HUES6 (cell line): ENCODE data around the gene N4BP2L2.

Experiments
- H3K27ac ChIP-seq: 2 replicates; pipeline ENCODE4 v1.7.0; 2013; ENCODE audit warnings: low read depth, mild to moderate bottlenecking, low read length, inconsistent platforms
- H3K27me3 ChIP-seq: 2 replicates; pipeline ENCODE4 v1.6.1; 2013; ENCODE audit warnings: low read length; ENCODE audit not compliant: control insufficient read depth, insufficient read depth
- H3K36me3 ChIP-seq: 2 replicates; pipeline ENCODE4 v1.6.1; 2013; ENCODE audit warnings: low read length; ENCODE audit not compliant: control insufficient read depth, insufficient read depth
- H3K4me1 ChIP-seq: 2 replicates; pipeline ENCODE4 v1.6.1; 2013; ENCODE audit warnings: low read length; ENCODE audit not compliant: control insufficient read depth, insufficient read depth
- H3K4me3 ChIP-seq: 2 replicates; pipeline ENCODE4 v1.5.1; 2013; ENCODE audit warnings: low read depth, low read length
- H3K9ac ChIP-seq: one replicate; pipeline ENCODE4 v1.6.1; 2013; ENCODE audit warnings: mild to moderate bottlenecking, low read length
- H3K9me3 ChIP-seq: 2 replicates; pipeline ENCODE4 v1.6.1; 2013; ENCODE audit warnings: low read depth, low read length; ENCODE audit not compliant: control insufficient read depth, insufficient read depth

N4BP2L2 gene

DNA sequence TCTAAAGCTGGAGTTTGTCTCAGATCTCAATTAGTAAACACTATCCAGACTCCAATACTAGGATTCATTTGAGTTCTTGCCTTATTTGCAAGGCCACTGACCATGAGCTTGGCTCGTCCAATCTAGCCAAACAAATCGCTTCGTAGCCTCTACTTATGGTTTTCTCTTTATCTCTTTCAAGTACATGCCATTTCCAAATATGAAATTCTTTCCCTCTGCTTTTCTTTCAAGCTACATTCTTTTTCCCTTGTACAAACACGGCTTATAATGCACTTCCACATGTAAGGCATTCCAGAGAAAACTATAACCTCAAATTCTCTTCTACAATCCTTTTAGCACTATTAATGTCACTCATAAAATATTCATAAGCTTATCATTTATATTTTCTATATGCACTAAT, 99.7 kb downstream of the N4BP2L2 start:
- H3K4me3 ChIP-seq, result no peak overlapping the region
- H3K27ac ChIP-seq, result no peak overlapping the region
- no peaks in the 10 kb centered on the region for H3K36me3 ChIP-seq
- no peaks in the 10 kb centered on the region for H3K9me3 ChIP-seq
- no peaks in the 10 kb centered on the region for H3K27me3 ChIP-seq
- H3K9ac ChIP-seq, result no peak overlapping the region
- H3K4me1 ChIP-seq, result no peaks in the 10 kb centered on the region

- no peaks in the 10 kb centered on the region for H3K36me3 ChIP-seq
- no peak overlapping the region for H3K4me3 ChIP-seq
- H3K4me1 ChIP-seq, result peaks cover 7% of the 10 kb centered on the region
- H3K27me3 ChIP-seq, result peaks cover 2% of the 10 kb centered on the region; the same call in 1 of the 2 replicates
- no peak overlapping the region for H3K9ac ChIP-seq
- H3K9me3 ChIP-seq, result no peaks in the 10 kb centered on the region
- no peak overlapping the region for H3K27ac ChIP-seq
Measured at GRCh38 chr13:32432856-32433255, 105.7 kb downstream of the N4BP2L2 start.

GRCh38 chr13:32431361-32431760, 107.2 kb downstream of the N4BP2L2 start:
- Histone ChIP-seq H3K9ac (no peak overlapping the region), H3K27ac (no peak overlapping the region), H3K4me3 (no peak overlapping the region), H3K27me3 (peaks cover 10% of the 10 kb centered on the region), H3K9me3 (no peaks in the 10 kb centered on the region), H3K36me3 (no peaks in the 10 kb centered on the region), H3K4me1 (peaks cover 13% of the 10 kb centered on the region)

GRCh38 chr13:32430018-32430747, 108.4 kb downstream of the N4BP2L2 start:
- Histone ChIP-seq H3K4me1 (peaks cover 14% of the 10 kb centered on the region), H3K27me3 (peaks cover 17% of the 10 kb centered on the region), H3K4me3 (no peak overlapping the region), H3K9ac (no peak overlapping the region), H3K9me3 (no peaks in the 10 kb centered on the region), H3K27ac (no peak overlapping the region), H3K36me3 (no peaks in the 10 kb centered on the region)

DNA sequence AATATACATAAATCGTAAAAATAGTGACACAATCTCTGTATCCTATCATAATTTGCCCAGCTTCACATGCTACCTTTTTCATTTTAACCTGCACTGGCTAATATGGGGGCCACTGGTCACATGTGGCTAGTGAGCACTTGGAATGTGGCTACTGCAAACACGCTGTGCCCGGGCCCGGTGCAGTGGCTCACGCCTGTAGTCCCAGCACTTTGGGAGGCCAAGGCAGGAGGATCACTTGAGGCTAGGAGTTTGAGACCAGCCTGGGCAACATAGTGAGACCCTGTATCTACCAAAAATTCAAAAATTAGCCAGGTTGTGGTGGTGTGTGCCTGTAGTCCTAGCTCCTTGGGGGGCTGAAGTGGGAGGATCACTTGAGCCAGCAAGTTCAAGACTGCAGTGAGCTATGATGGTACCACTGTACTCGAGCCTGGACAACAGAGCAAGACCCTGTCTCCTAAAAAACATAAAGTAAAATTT, 109.1 kb downstream of the N4BP2L2 start:
- H3K4me1 ChIP-seq, result peaks cover 14% of the 10 kb centered on the region
- no peaks in the 10 kb centered on the region for H3K36me3 ChIP-seq
- H3K4me3 ChIP-seq, result no peak overlapping the region
- peaks cover 17% of the 10 kb centered on the region for H3K27me3 ChIP-seq
- H3K9ac ChIP-seq, result no peak overlapping the region
- H3K27ac ChIP-seq, result no peak overlapping the region
- H3K9me3 ChIP-seq, result no peaks in the 10 kb centered on the region

GRCh38 chr13:32428581-32429432, 109.8 kb downstream of the N4BP2L2 start:
- Histone ChIP-seq H3K36me3 (no peaks in the 10 kb centered on the region), H3K9me3 (no peaks in the 10 kb centered on the region), H3K27me3 (peaks cover 17% of the 10 kb centered on the region), H3K27ac (no peak overlapping the region), H3K4me1 (peaks cover 14% of the 10 kb centered on the region), H3K9ac (no peak overlapping the region), H3K4me3 (peak overlapping the region; percentile 86)

- Histone ChIP-seq H3K9me3 (no peaks in the 10 kb centered on the region), H3K36me3 (no peaks in the 10 kb centered on the region), H3K4me1 (peaks cover 14% of the 10 kb centered on the region), H3K4me3 (peak within 1 kb of the TSS; percentile 86), H3K27me3 (peaks cover 17% of the 10 kb centered on the region), H3K27ac (no peak within 1 kb of the TSS), H3K9ac (peak within 1 kb of the TSS; percentile 37)
Measured at GRCh38 chr13:32427852-32428580, 110.6 kb downstream of the N4BP2L2 start, which contains the start of gene N4BP2L1. N4BP2L1 (minus strand) TSS chr13:32428130; CDS start chr13:32428082, 48 bp downstream.

GRCh38 chr13:32426990-32427851, 111.4 kb downstream of the N4BP2L2 start:
- peaks cover 17% of the 10 kb centered on the region for H3K27me3 ChIP-seq
- no peak overlapping the region for H3K27ac ChIP-seq
- H3K4me1 ChIP-seq, result peaks cover 14% of the 10 kb centered on the region
- peak overlapping the region; percentile 86 for H3K4me3 ChIP-seq
- no peaks in the 10 kb centered on the region for H3K9me3 ChIP-seq
- peak overlapping the region; percentile 5 for H3K9ac ChIP-seq
- H3K36me3 ChIP-seq, result no peaks in the 10 kb centered on the region

- no peaks in the 10 kb centered on the region for H3K36me3 ChIP-seq
- H3K4me3 ChIP-seq, result peak overlapping the region; percentile 86
- H3K27ac ChIP-seq, result no peak overlapping the region
- peaks cover 14% of the 10 kb centered on the region for H3K4me1 ChIP-seq
- H3K27me3 ChIP-seq, result peaks cover 17% of the 10 kb centered on the region
- H3K9me3 ChIP-seq, result no peaks in the 10 kb centered on the region
- H3K9ac ChIP-seq, result peak overlapping the region; percentile 5
Measured at GRCh38 chr13:32426191-32426989, 112.2 kb downstream of the N4BP2L2 start.
